GM12892 (cell line): Measurements from ENCODE around the gene P2RY8.

ENCODE experiments used
- POLR2A ChIP-seq: IDR thresholded peaks from 2 replicates; pipeline ENCODE4 v1.6.1; 2011; ENCODE audit warnings: low read depth, low read length, control low read depth
- POLR2AphosphoS5 ChIP-seq: IDR thresholded peaks from 2 replicates; pipeline ENCODE4 v1.6.1; 2011; ENCODE audit warnings: low read depth, low read length, control low read depth
- TAF1 ChIP-seq: IDR thresholded peaks from 2 replicates; pipeline ENCODE4 v1.6.1; 2011; ENCODE audit warnings: low read depth, mild to moderate bottlenecking, control low read depth, low read length, borderline replicate concordance

DNA sequence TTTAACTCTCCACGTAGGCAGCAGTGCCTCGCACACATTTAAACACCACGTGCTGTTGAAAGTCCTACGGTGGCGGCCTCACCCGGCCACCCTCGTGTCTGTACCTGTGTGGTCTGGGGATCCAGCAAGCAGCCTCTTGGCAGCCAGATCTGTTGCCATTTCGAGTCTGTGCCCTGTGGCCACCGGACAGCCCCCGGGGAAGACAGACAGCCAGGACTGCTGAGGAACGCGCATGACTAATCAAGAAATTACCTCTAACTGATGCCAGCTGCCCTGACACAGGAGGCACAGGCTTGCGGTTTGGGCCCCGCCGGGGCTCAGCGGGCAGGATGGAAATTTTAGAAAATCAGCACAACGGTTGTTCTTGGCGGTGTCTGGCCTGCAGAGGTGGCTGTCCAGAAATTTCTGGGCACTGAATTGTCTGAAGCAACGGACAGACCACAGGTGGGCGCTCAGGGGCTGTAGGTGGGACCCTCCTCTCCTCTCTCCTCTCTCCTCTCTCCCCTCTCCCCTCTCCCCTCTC, 68.7 kb downstream of the P2RY8 start:
- TF ChIP-seq TAF1 (no peak), POLR2A (no peak), POLR2AphosphoS5 (no peak)
